GM12891 (cell line): ENCODE data around the gene DUS3L.

Source experiments
- DNase-seq: peaks from one replicate; pipeline ENCODE4 v3.0.0; 2011; ENCODE audit warnings: low spot score; ENCODE audit not compliant: insufficient read length
- FAIRE-seq: peaks from 2 replicates; lab custom pipeline; 2011; peaks lifted over from hg19 to GRCh38; lab: Jason Lieb, UNC
- PAX5 ChIP-seq: IDR thresholded peaks from 2 replicates; pipeline ENCODE4 v1.6.1; 2011; ENCODE audit warnings: low read length, moderate library complexity, mild to moderate bottlenecking; ENCODE audit not compliant: insufficient read depth, severe bottlenecking
- POLR2A ChIP-seq: IDR thresholded peaks from 2 replicates; pipeline ENCODE4 v1.6.1; 2011; ENCODE audit warnings: low read depth, low read length, control low read depth
- POLR2AphosphoS5 ChIP-seq: IDR thresholded peaks from 2 replicates; pipeline ENCODE4 v1.6.1; 2011; ENCODE audit warnings: low read depth, low read length, control low read depth
- POU2F2 ChIP-seq: IDR thresholded peaks from 2 replicates; pipeline ENCODE4 v1.6.1; 2011; ENCODE audit warnings: low read depth, mild to moderate bottlenecking, control low read depth, low read length, moderate library complexity
- SPI1 ChIP-seq: IDR thresholded peaks from 2 replicates; pipeline ENCODE4 v1.6.1; 2011; ENCODE audit warnings: low read depth, low read length, control low read depth
- TAF1 ChIP-seq: IDR thresholded peaks from 2 replicates; pipeline ENCODE4 v1.6.1; 2011; ENCODE audit warnings: low read depth, low read length, control low read depth

DUS3L gene

GRCh38 chr19:5799247-5800241, 8.6 kb upstream of the DUS3L start:
- TF ChIP-seq TAF1: no peak
- no peak for TF ChIP-seq POU2F2
- no peak for TF ChIP-seq PAX5
- TF ChIP-seq POLR2AphosphoS5: no peak
- no peak for TF ChIP-seq SPI1
- no peak for TF ChIP-seq POLR2A
- no peak for FAIRE-seq
- DNase-seq: no peak

- FAIRE-seq: no peak
- DNase-seq: no peak
- TF ChIP-seq TAF1: no peak
- no peak for TF ChIP-seq PAX5
- no peak for TF ChIP-seq POLR2AphosphoS5
- TF ChIP-seq SPI1: no peak
Measured at GRCh38 chr19:5798244-5798643, 7.3 kb upstream of the DUS3L start.

- no peak for DNase-seq
- TF ChIP-seq POLR2AphosphoS5: no peak
- TF ChIP-seq PAX5: no peak
- no peak for TF ChIP-seq SPI1
- no peak for TF ChIP-seq POU2F2
- no peak for TF ChIP-seq POLR2A
- no peak for TF ChIP-seq TAF1
- no peak for FAIRE-seq
Measured at GRCh38 chr19:5795382-5795919, 4.5 kb upstream of the DUS3L start.

- FAIRE-seq (no peak), DNase-seq (no peak)
- TF ChIP-seq POLR2AphosphoS5 (no peak), TAF1 (no peak), SPI1 (no peak), POU2F2 (no peak), POLR2A (no peak), PAX5 (no peak)
Measured at GRCh38 chr19:5793188-5793587, 2.2 kb upstream of the DUS3L start.

GRCh38 chr19:5792224-5792623, 1.3 kb upstream of the DUS3L start:
- no peak for FAIRE-seq
- DNase-seq: no peak
- TF ChIP-seq POU2F2: no peak
- no peak for TF ChIP-seq SPI1
- TF ChIP-seq PAX5: no peak
- no peak for TF ChIP-seq POLR2A
- TF ChIP-seq POLR2AphosphoS5: no peak
- TF ChIP-seq TAF1: no peak

GRCh38 chr19:5789886-5790558, 941 bp downstream of the DUS3L start:
- TF ChIP-seq POLR2A: no peak
- TF ChIP-seq TAF1: no peak
- TF ChIP-seq PAX5: no peak
- no peak for TF ChIP-seq POLR2AphosphoS5
- TF ChIP-seq SPI1: no peak
- TF ChIP-seq POU2F2: no peak
- DNase-seq: no peak
- FAIRE-seq: no peak

- TF ChIP-seq TAF1 (no peak), POU2F2 (no peak), POLR2AphosphoS5 (no peak), POLR2A (no peak), PAX5 (no peak), SPI1 (no peak)
- no peak for FAIRE-seq
- DNase-seq: no peak
Measured at GRCh38 chr19:5789351-5789761, 1.6 kb downstream of the DUS3L start.

- DNase-seq: no peak
- FAIRE-seq: no peak
- TF ChIP-seq POLR2A (no peak), TAF1 (no peak), SPI1 (no peak), PAX5 (no peak), POU2F2 (no peak), POLR2AphosphoS5 (no peak)
Measured at GRCh38 chr19:5788422-5788821, 2.5 kb downstream of the DUS3L start.
